ENCODE results near the gene PPWD1.

GRCh38 chr5:65570598-65571226 is 7.6 kb downstream of the PPWD1 start:
- TF ChIP-seq ZNF10 (CRISPR knock-in tag; IDR thresholded peaks at IDR 0.05; ENCODE audit: borderline replicate concordance, low read depth), result no peak
- TF ChIP-seq ZNF280D (CRISPR knock-in tag; IDR thresholded peaks at IDR 0.05), result no peak
- TF ChIP-seq CTCF (CRISPR knock-in tag; IDR thresholded peaks at IDR 0.05), result no peak
- no peak for TF ChIP-seq NFE2L1 (CRISPR knock-in tag; IDR thresholded peaks at IDR 0.05; ENCODE audit: borderline replicate concordance)
- TF ChIP-seq GPN1 (CRISPR knock-in tag; IDR thresholded peaks at IDR 0.05; ENCODE audit: borderline replicate concordance), result no peak
- TF ChIP-seq BCL3 (CRISPR knock-in tag; IDR thresholded peaks at IDR 0.05), result no peak
- TF ChIP-seq TFE3 (CRISPR knock-in tag; IDR thresholded peaks at IDR 0.05), result no peak
- TF ChIP-seq FOXA1 (IDR thresholded peaks at IDR 0.05), result no peak
- no peak for TF ChIP-seq FOXA1 (CRISPR knock-in tag; IDR thresholded peaks at IDR 0.05)
- no peak for TF ChIP-seq MAX (IDR thresholded peaks at IDR 0.05)
- TF ChIP-seq ATF7 (IDR thresholded peaks at IDR 0.05), result no peak
- no peak for TF ChIP-seq ATF7 (CRISPR knock-in tag; IDR thresholded peaks at IDR 0.05)

Data from HepG2 (cell line).